GM06990 (cell line): Measurements from ENCODE around the gene STRADA.

Experiments used
- DNase-seq: peaks from one replicate; pipeline ENCODE4 v3.0.0-alpha.2; 2011; ENCODE audit not compliant: insufficient read length; ENCODE audit errors: extremely low read depth
- H3K27me3 ChIP-seq: replicated peaks from 2 replicates; pipeline ENCODE4 v1.6.0; 2011; ENCODE audit warnings: low read length; ENCODE audit not compliant: control insufficient read depth, insufficient read depth
- H3K36me3 ChIP-seq: 2 replicates; pipeline ENCODE4 v1.5.1; 2011; ENCODE audit warnings: low read length; ENCODE audit not compliant: control insufficient read depth, insufficient read depth
- H3K4me3 ChIP-seq: replicated peaks from 2 replicates; pipeline ENCODE4 v1.5.1; 2011; ENCODE audit warnings: low read depth, mild to moderate bottlenecking, control low read depth, low read length
- TF ChIP-seq, protein P1 (sequence below): IDR thresholded peaks from 2 replicates; pipeline ENCODE4 v1.5.1; 2011; ENCODE audit warnings: low read length, control low read depth, mild to moderate bottlenecking, inconsistent platforms; ENCODE audit not compliant: insufficient read depth, poor library complexity, severe bottlenecking

The STRADA gene

DNA sequence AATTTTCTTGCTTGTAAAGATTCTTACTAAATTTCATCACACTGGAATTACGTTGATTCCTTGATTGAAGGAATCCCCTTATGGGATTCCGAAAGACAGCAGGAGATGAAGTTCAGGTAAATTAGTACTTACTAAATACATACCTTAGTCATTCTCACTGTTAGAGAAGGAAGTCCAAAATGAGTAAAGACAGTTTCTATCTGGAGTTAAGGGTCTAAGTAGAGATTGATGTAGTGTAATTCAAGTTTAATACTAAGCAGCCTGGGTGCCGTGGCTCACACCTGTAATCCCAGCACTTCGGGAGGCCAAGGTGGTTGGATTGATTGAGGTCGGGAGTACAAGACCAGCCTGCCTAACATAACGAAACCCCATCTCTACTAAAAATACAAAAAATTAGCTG, 41.9 kb upstream of the STRADA start:
- H3K36me3 ChIP-seq = no peaks in the 10 kb centered on the region; the same call in none of the 2 replicates
- TF ChIP-seq, protein P1, sequence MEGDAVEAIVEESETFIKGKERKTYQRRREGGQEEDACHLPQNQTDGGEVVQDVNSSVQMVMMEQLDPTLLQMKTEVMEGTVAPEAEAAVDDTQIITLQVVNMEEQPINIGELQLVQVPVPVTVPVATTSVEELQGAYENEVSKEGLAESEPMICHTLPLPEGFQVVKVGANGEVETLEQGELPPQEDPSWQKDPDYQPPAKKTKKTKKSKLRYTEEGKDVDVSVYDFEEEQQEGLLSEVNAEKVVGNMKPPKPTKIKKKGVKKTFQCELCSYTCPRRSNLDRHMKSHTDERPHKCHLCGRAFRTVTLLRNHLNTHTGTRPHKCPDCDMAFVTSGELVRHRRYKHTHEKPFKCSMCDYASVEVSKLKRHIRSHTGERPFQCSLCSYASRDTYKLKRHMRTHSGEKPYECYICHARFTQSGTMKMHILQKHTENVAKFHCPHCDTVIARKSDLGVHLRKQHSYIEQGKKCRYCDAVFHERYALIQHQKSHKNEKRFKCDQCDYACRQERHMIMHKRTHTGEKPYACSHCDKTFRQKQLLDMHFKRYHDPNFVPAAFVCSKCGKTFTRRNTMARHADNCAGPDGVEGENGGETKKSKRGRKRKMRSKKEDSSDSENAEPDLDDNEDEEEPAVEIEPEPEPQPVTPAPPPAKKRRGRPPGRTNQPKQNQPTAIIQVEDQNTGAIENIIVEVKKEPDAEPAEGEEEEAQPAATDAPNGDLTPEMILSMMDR = no peak

DNA sequence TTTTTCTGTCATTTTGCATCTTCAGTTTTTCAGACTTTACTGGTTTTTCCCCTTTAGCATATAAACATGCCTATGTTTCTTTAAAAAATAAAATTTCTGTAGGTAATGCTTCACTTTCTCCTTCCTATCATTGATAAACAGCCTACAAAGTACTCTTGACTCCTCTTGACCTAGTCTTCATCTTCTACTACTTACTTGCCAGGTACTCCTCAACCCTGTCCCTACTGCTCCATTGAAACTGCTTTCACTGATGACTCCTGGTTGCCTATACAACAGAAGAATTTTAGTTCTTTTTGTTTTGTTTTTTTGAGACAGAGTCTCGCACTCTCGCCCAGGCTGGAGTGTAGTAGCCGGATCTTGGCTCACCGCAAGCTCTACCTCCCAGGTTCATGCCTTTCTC, 39.3 kb upstream of the STRADA start:
- Histone ChIP-seq H3K36me3 (peaks cover 4% of the 10 kb centered on the region), H3K27me3 (no peaks in the 10 kb centered on the region), H3K4me3 (no peak overlapping the region)
- DNase-seq = no peak
- TF ChIP-seq, protein P1 = no peak

More for the DNA sequence above, 41.9 kb upstream of the STRADA start:
- H3K4me3 ChIP-seq = no peak overlapping the region
- no peak for DNase-seq
- H3K27me3 ChIP-seq = no peaks in the 10 kb centered on the region

DNA sequence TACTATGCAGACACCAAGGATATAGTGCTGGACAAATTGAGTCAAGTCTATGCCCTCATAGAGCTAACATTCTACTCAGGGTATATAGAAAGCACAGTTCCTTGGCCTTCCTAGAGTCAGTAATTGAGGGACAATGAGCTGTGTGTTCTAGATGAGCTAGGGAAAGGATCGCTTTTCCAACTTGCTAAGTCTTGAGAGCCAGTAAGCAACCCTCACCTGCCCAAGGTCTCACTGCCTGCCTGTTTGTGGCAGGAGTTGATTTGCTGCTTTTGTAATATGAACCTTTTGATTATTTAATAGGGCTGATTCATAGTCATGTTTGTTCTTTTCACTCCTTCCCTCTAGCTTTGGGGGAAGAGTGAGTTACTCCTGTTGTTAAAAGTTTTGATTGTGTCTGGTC, 38.9 kb upstream of the STRADA start:
- H3K27me3 ChIP-seq = no peaks in the 10 kb centered on the region
- H3K4me3 ChIP-seq = no peak overlapping the region
- TF ChIP-seq, protein P1 = no peak
- no peak for DNase-seq
- H3K36me3 ChIP-seq = peaks cover 4% of the 10 kb centered on the region

DNA sequence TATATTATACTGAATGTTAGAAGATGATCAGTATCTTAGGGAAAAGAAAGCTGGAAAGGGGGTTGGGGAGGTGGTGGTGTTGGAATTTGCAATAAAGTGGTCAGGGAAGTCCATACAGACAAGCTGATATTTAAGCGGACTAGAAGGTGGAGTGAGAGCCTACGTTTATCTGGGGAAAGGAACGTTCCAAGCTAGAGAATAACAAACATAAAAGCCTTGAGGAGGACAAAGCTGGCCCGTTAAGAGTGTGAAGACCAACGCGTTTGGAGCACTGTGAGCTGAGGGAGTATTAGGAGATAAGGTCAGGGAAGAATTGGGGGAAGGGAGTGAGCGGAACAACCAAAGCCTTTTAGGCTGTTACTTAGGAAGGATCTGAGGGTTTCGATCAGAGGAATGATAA, 33.8 kb upstream of the STRADA start:
- DNase-seq = no peak
- Histone ChIP-seq H3K27me3 (no peaks in the 10 kb centered on the region), H3K36me3 (peaks cover 4% of the 10 kb centered on the region), H3K4me3 (peak overlapping the region; percentile 92)
- TF ChIP-seq, protein P1 = no peak

DNA sequence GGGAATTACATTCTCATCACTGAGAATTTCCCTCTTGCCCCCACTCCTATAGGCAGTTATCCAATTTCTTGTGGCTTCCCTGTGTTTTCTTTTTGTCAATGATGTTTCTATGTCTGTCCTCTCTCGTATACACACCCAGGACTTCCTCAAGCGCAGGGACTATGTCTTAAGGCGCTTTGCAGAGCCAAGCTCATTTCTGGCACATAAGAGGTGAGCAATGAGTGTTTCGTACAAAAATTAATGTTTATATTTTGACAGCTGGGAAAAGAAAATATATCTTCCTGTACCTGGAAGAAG, 33.3 kb upstream of the STRADA start:
- no peak for DNase-seq
- Histone ChIP-seq H3K36me3 (peaks cover 4% of the 10 kb centered on the region), H3K27me3 (no peaks in the 10 kb centered on the region), H3K4me3 (peak overlapping the region; percentile 92)
- TF ChIP-seq, protein P1 = no peak
